ENCODE data around the gene CAMK4.

CAMK4 gene

DNA sequence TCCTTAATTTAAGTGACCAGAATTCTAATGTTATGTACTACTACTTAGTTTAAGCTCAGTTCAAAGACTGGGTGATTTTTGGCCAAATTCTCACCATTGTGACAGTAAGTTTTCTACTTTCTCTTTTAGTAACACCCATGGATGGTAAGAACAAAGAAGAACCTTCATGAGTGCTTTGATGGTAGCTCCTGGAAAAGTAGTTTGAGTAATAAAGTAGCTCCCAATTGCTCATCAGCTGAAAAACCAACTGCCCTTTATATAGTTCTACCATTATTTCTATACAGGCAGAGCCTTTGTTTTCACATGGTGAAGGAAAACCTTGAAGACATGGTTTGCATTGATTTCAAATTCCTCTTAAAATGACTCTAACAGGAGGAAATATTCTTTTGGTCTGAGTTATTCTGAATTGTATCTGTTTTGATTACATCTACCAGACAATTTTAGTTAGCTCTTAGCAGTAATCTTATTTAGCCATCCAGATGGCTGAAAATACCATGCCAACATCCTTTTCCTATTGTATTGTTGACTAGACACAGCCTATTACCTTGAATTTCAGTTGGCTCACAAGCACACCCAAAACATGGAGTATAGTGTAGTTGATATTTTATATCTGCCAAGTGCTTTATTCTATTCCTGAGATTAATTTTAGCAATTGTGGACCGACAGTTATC is 311.8 kb downstream of the CAMK4 start:
- no peak for DNase-seq (ENCODE audit: low spot score)

- no peak for DNase-seq (ENCODE audit: low spot score)
These were observed 313.2 kb downstream of the CAMK4 start for GRCh38 chr5:111537141-111538024.

Data from activated CD4-positive, alpha-beta T cell treated with anti-CD3 and anti-CD28 coated beads, Interleukin-2, Interleukin-4, amounts not matched to agents 100 ng/mL and 50 ng/mL, durations not matched to agents 16 hours and 8 hours (primary cell).